ENCODE measurements around the gene EFEMP2. TPM values are rescaled to one million over a fixed set of nuclear protein-coding genes. Genes with fewer than 3 reads are reported as not detected.

EFEMP2 gene
- total RNA-seq, 2 donors from 2014 or later, result 16.2 to 25.4 TPM

- Histone ChIP-seq H3K27ac (no peak overlapping the region), H3K4me1 (peaks cover 21% of the 10 kb centered on the region), H3K4me3 (no peak overlapping the region), H3K9me3 (no peaks in the 10 kb centered on the region), H3K27me3 (no peaks in the 10 kb centered on the region), H3K36me3 (replicated peaks in 1 of 2; ENCODE audit: insufficient read depth in 1 of 2, low read depth in 2 of 2) (peaks cover 0 to 7% of the 10 kb centered on the region in 2 donors)
- DNase-seq, result no peak
- no peak for ATAC-seq
- no peak for TF ChIP-seq CTCF (IDR thresholded peaks at IDR 0.05)
- TF ChIP-seq POLR2A (IDR thresholded peaks at IDR 0.05), result no peak
- intact Hi-C loops (cut with DNase I), result loop anchor here (5.0 kb wide), 1 partner anchor 98 kb away; no protein-coding TSS in a partner anchor
- 74 to 76% methylated on average over 28 of the region's 28 CpGs for WGBS, 2 donors
Observed at GRCh38 chr11:65883786-65884715, 11.5 kb upstream of the EFEMP2 start.

- no peak for DNase-seq
- Histone ChIP-seq H3K9me3 (no peaks in the 10 kb centered on the region), H3K36me3 (replicated peaks in 1 of 2; ENCODE audit: insufficient read depth in 1 of 2, low read depth in 2 of 2) (peaks cover 0 to 7% of the 10 kb centered on the region in 2 donors), H3K4me3 (no peak overlapping the region), H3K4me1 (peaks cover 16% of the 10 kb centered on the region), H3K27me3 (no peaks in the 10 kb centered on the region), H3K27ac (no peak overlapping the region)
- intact Hi-C loops (cut with DNase I), result loop anchor here (5.0 kb wide), 1 partner anchor 99 kb away; no protein-coding TSS in a partner anchor
- TF ChIP-seq CTCF (IDR thresholded peaks at IDR 0.05) (no peak), POLR2A (IDR thresholded peaks at IDR 0.05) (no peak)
- 85 to 96% methylated on average over 11 to 13 of the region's 13 CpGs for WGBS, 2 donors
- no peak for ATAC-seq
Observed at GRCh38 chr11:65883058-65883761, 10.6 kb upstream of the EFEMP2 start.

- WGBS, 2 donors, result 86 to 89% methylated on average over 14 to 28 of the region's 30 CpGs
- no peak for TF ChIP-seq POLR2A (IDR thresholded peaks at IDR 0.05)
- TF ChIP-seq CTCF (IDR thresholded peaks at IDR 0.05), result no peak
- intact Hi-C loops (cut with DNase I), result loop anchor here (5.0 kb wide), 1 partner anchor 100 kb away; no protein-coding TSS in a partner anchor
- Histone ChIP-seq H3K9me3 (no peaks in the 10 kb centered on the region), H3K36me3 (replicated peaks in 1 of 2; ENCODE audit: insufficient read depth in 1 of 2, low read depth in 2 of 2) (peaks cover 0 to 7% of the 10 kb centered on the region in 2 donors), H3K27ac (no peak overlapping the region), H3K4me3 (no peak overlapping the region), H3K4me1 (peaks cover 11% of the 10 kb centered on the region), H3K27me3 (no peaks in the 10 kb centered on the region)
- ATAC-seq, result no peak
- no peak for DNase-seq
Observed at GRCh38 chr11:65882120-65883057, 9.8 kb upstream of the EFEMP2 start.

- TF ChIP-seq CTCF (IDR thresholded peaks at IDR 0.05) (no peak), POLR2A (IDR thresholded peaks at IDR 0.05) (no peak)
- 72 to 76% methylated on average over 5 to 7 of the region's 7 CpGs for whole genome bisulfite sequencing, 2 donors
- intact Hi-C loops (cut with DNase I), result loop anchor here (5.0 kb wide), 1 partner anchor 101 kb away; no protein-coding TSS in a partner anchor
- H3K9me3 ChIP-seq, result no peaks in the 10 kb centered on the region
- ATAC-seq (no peak), DNase-seq (no peak)
- peaks cover 0 to 7% of the 10 kb centered on the region in 2 donors for H3K36me3 ChIP-seq (replicated peaks in 1 of 2; ENCODE audit: insufficient read depth in 1 of 2, low read depth in 2 of 2)
- peaks cover 5% of the 10 kb centered on the region for H3K4me1 ChIP-seq
- H3K27ac ChIP-seq, result no peak overlapping the region
- H3K4me3 ChIP-seq, result no peak overlapping the region
- no peaks in the 10 kb centered on the region for H3K27me3 ChIP-seq
Observed at GRCh38 chr11:65880844-65881421, 8.3 kb upstream of the EFEMP2 start.
